ENCODE results near the gene OSER1.

DNA sequence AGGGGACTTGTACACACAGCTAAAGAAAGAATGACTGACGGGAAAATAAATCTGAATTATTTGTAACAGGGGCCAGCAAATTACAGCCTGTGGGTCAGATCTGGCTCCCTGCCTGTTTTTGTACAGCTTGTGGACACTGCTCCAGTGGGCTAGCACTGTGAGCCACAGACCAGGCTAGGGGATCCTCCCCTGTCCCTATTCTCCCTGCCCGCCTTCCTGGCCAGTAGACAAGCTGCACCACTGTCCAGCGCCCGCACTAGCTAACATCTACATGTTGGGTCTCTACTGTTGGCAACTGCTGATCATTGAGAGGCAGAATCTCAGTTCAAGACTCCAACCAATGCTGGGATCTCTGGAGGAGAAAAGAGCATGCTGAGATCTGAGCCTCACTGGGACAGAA lies 10.7 kb downstream of the OSER1 start:
- TF ChIP-seq POLR2A (IDR thresholded peaks at IDR 0.05) (no peak), POLR2AphosphoS5 (IDR thresholded peaks at IDR 0.05; ENCODE audit: insufficient read depth in 1 of 2, low read depth in 1 of 2) (no peak)
- TF ChIP-seq, protein P1, sequence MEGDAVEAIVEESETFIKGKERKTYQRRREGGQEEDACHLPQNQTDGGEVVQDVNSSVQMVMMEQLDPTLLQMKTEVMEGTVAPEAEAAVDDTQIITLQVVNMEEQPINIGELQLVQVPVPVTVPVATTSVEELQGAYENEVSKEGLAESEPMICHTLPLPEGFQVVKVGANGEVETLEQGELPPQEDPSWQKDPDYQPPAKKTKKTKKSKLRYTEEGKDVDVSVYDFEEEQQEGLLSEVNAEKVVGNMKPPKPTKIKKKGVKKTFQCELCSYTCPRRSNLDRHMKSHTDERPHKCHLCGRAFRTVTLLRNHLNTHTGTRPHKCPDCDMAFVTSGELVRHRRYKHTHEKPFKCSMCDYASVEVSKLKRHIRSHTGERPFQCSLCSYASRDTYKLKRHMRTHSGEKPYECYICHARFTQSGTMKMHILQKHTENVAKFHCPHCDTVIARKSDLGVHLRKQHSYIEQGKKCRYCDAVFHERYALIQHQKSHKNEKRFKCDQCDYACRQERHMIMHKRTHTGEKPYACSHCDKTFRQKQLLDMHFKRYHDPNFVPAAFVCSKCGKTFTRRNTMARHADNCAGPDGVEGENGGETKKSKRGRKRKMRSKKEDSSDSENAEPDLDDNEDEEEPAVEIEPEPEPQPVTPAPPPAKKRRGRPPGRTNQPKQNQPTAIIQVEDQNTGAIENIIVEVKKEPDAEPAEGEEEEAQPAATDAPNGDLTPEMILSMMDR (IDR thresholded peaks at IDR 0.05) = no peak

All from vagina (tissue), 2 donors.